ES-I3 (cell line): ENCODE data around the gene CBX7.

Experiments
- H3K36me3 ChIP-seq: 2 replicates; pipeline ENCODE4 v1.6.1; 2013; ENCODE audit warnings: mild to moderate bottlenecking, low read length, control low read depth, moderate library complexity; ENCODE audit not compliant: insufficient read depth
- H3K4me1 ChIP-seq: 2 replicates; pipeline ENCODE4 v1.6.1; 2013; ENCODE audit warnings: mild to moderate bottlenecking, control low read depth, low read length; ENCODE audit not compliant: insufficient read depth
- H3K9ac ChIP-seq: 2 replicates; pipeline ENCODE4 v1.6.1; 2013; ENCODE audit warnings: low read depth, mild to moderate bottlenecking, low read length, moderate library complexity
- H3K9me3 ChIP-seq: 2 replicates; pipeline ENCODE4 v1.6.1; 2013; ENCODE audit warnings: mild to moderate bottlenecking, low read length, moderate library complexity; ENCODE audit not compliant: control insufficient read depth, insufficient read depth

CBX7 gene

GRCh38 chr22:39089928-39090327 lies 62.6 kb downstream of the CBX7 start:
- H3K9ac ChIP-seq: no peak overlapping the region
- H3K36me3 ChIP-seq: no peaks in the 10 kb centered on the region
- H3K4me1 ChIP-seq: peaks cover 16% of the 10 kb centered on the region
- H3K9me3 ChIP-seq: no peaks in the 10 kb centered on the region

- Histone ChIP-seq H3K9ac (no peak overlapping the region), H3K9me3 (no peaks in the 10 kb centered on the region), H3K36me3 (no peaks in the 10 kb centered on the region), H3K4me1 (peaks cover 16% of the 10 kb centered on the region)
Observed at GRCh38 chr22:39088685-39089032, 63.8 kb downstream of the CBX7 start.

- no peak overlapping the region for H3K9ac ChIP-seq
- no peaks in the 10 kb centered on the region for H3K36me3 ChIP-seq
- H3K9me3 ChIP-seq: no peaks in the 10 kb centered on the region
- peaks cover 16% of the 10 kb centered on the region for H3K4me1 ChIP-seq
Observed at GRCh38 chr22:39087881-39088684, 64.4 kb downstream of the CBX7 start.

- H3K9ac ChIP-seq: no peak overlapping the region
- H3K4me1 ChIP-seq: peaks cover 16% of the 10 kb centered on the region
- H3K36me3 ChIP-seq: no peaks in the 10 kb centered on the region
- H3K9me3 ChIP-seq: no peaks in the 10 kb centered on the region
Observed at GRCh38 chr22:39087098-39087497, 65.4 kb downstream of the CBX7 start.

GRCh38 chr22:39084666-39085065 lies 67.8 kb downstream of the CBX7 start:
- Histone ChIP-seq H3K9ac (no peak overlapping the region), H3K4me1 (peaks cover 20% of the 10 kb centered on the region), H3K36me3 (no peaks in the 10 kb centered on the region; the same call in 1 of the 2 replicates), H3K9me3 (no peaks in the 10 kb centered on the region)

- Histone ChIP-seq H3K9ac (no peak overlapping the region), H3K9me3 (no peaks in the 10 kb centered on the region), H3K36me3 (no peaks in the 10 kb centered on the region; the same call in 1 of the 2 replicates), H3K4me1 (peaks cover 19% of the 10 kb centered on the region)
Observed at GRCh38 chr22:39083212-39084165, 69.0 kb downstream of the CBX7 start.

- Histone ChIP-seq H3K36me3 (no peaks in the 10 kb centered on the region; the same call in 1 of the 2 replicates), H3K4me1 (peaks cover 4% of the 10 kb centered on the region; the same call in 1 of the 2 replicates), H3K9ac (no peak overlapping the region), H3K9me3 (no peaks in the 10 kb centered on the region)
Observed at GRCh38 chr22:39081598-39081997, 70.9 kb downstream of the CBX7 start.

- Histone ChIP-seq H3K9ac (no peak overlapping the region), H3K36me3 (no peaks in the 10 kb centered on the region; the same call in 1 of the 2 replicates), H3K9me3 (no peaks in the 10 kb centered on the region), H3K4me1 (peaks cover 4% of the 10 kb centered on the region; the same call in 1 of the 2 replicates)
Observed at GRCh38 chr22:39081016-39081415, 71.5 kb downstream of the CBX7 start.
